Small intestine (tissue), 16 donors: Measurements from ENCODE around the gene TMEM164. TPM values are rescaled to one million over a fixed set of nuclear protein-coding genes. Genes with fewer than 3 reads are reported as not detected.

Experiments
- DNase-seq, 2 donors: peaks; one replicate each; pipeline versions ENCODE4 v3.0.0 to v3.0.0-alpha.2; 2013
- FAIRE-seq: peaks from 2 replicates; lab custom pipeline; 2012; peaks lifted over from hg19 to GRCh38; lab: Jason Lieb, UNC
- H3K27ac ChIP-seq, 3 donors: one replicate each; pipeline ENCODE4 v1.5.1; 2013; ENCODE audit warnings: low read length in 2 of 3, mild to moderate bottlenecking in 2 of 3, control low read depth in 1 of 3, inconsistent platforms in 1 of 3, low read depth in 1 of 3, moderate library complexity in 1 of 3
- H3K27me3 ChIP-seq, 3 donors: one replicate each; pipeline ENCODE4 v1.6.1; 2013; ENCODE audit warnings: low read length in 3 of 3, inconsistent platforms in 1 of 3; ENCODE audit not compliant: control insufficient read depth in 3 of 3, insufficient read depth in 3 of 3
- H3K36me3 ChIP-seq, 3 donors: one replicate each; pipeline ENCODE4 v1.6.1; 2013; ENCODE audit warnings: low read length in 3 of 3, inconsistent platforms in 1 of 3, low read depth in 1 of 3, mild to moderate bottlenecking in 1 of 3, moderate library complexity in 1 of 3; ENCODE audit not compliant: control insufficient read depth in 3 of 3, insufficient read depth in 2 of 3
- H3K4me1 ChIP-seq, 3 donors: one replicate each; pipeline ENCODE4 v1.6.1; 2013; ENCODE audit warnings: low read length in 2 of 3, inconsistent platforms in 1 of 3, low read depth in 1 of 3, mild to moderate bottlenecking in 1 of 3, moderate library complexity in 1 of 3; ENCODE audit not compliant: control insufficient read depth in 3 of 3, insufficient read depth in 2 of 3
- H3K4me3 ChIP-seq, 3 donors: one replicate each; pipeline ENCODE4 v1.5.1; 2013; ENCODE audit warnings: low read length in 3 of 3, control low read depth in 1 of 3, inconsistent platforms in 1 of 3, low read depth in 1 of 3, mild to moderate bottlenecking in 1 of 3, moderate library complexity in 1 of 3
- H3K9me3 ChIP-seq, 2 donors: one replicate each; pipeline ENCODE4 v1.6.1; 2013; ENCODE audit warnings: low read depth in 1 of 2, low read length in 1 of 2; ENCODE audit not compliant: control insufficient read depth in 2 of 2, insufficient read depth in 1 of 2
- WGBS, 3 donors: extraction: QIAGEN DNeasy Blood & Tissue Kit; methylation state at CpG; one replicate each; pipeline ENCODE4 v1.1.7; 2013; 5-methylcytosine and 5-hydroxymethylcytosine counted together
- long read RNA-seq, 10 donors: transcript quantifications; one replicate each; lab custom pipeline, GENCODE V29; 2026
- polyA plus RNA-seq, 4 donors: library from polyadenylated mRNA; stranded (reverse) in 3 of 4; unstranded in 1 of 4; fragments of 200-250 nt in 3 of 4; fragments of 120-200 nt in 1 of 4; gene quantifications; one replicate each; pipeline versions ENCODE4 v1.2.1 to v1.2.3, GENCODE V29; 2013
- donor health status: healthy with polysubstance abuse.
- donor health status: control.
- donor health status: control.
- donor health status: Bipolar disorder and iron deficiency.
- donor health status: healthy.

The TMEM164 gene
- 10 to 100 TPM; 17.0 to 64.6 (median 22.2) TPM for polyA plus RNA-seq
- long read RNA-seq, donor 1, full-length matches to known transcripts = 10 of 20 reads
- long read RNA-seq, donor 1, partial matches to known transcripts = 10 of 20 reads
- long read RNA-seq, donor 1, other reads (novel, unspliced or antisense) = 0 of 20 reads
- long read RNA-seq, donor 2 = 0 reads
- long read RNA-seq, donor 3, full-length matches to known transcripts = 2 of 2 reads
- long read RNA-seq, donor 3, partial matches to known transcripts = 0 of 2 reads
- long read RNA-seq, donor 3, other reads (novel, unspliced or antisense) = 0 of 2 reads
- long read RNA-seq, donor 4, full-length matches to known transcripts = 1 of 1 reads
- long read RNA-seq, donor 4, partial matches to known transcripts = 0 of 1 reads
- long read RNA-seq, donor 4, other reads (novel, unspliced or antisense) = 0 of 1 reads
- long read RNA-seq, donor 5, partial matches to known transcripts = 12 of 12 reads
- long read RNA-seq, donor 5, other reads (novel, unspliced or antisense) = 0 of 12 reads
- long read RNA-seq, donor 6, full-length matches to known transcripts = 1 of 1 reads
- long read RNA-seq, donor 6, partial matches to known transcripts = 0 of 1 reads
- long read RNA-seq, donor 6, other reads (novel, unspliced or antisense) = 0 of 1 reads
- long read RNA-seq, donor 7, full-length matches to known transcripts = 4 of 4 reads
- long read RNA-seq, donor 7, partial matches to known transcripts = 0 of 4 reads
- long read RNA-seq, donor 7, other reads (novel, unspliced or antisense) = 0 of 4 reads
- long read RNA-seq, donor 8 = 0 reads
- long read RNA-seq, donor 9, full-length matches to known transcripts = 1 of 1 reads
- long read RNA-seq, donor 9, partial matches to known transcripts = 0 of 1 reads
- long read RNA-seq, donor 9, other reads (novel, unspliced or antisense) = 0 of 1 reads
- long read RNA-seq, donor 10, full-length matches to known transcripts = 4 of 4 reads
- long read RNA-seq, donor 10, partial matches to known transcripts = 0 of 4 reads
- long read RNA-seq, donor 10, other reads (novel, unspliced or antisense) = 0 of 4 reads

- peak within 1 kb of the TSS; percentile 88 to 90 (median 89) for H3K27ac ChIP-seq
- no peak for FAIRE-seq
Measured at GRCh38 chrX:110002300-110003166, at the start of gene TMEM164. Gene TMEM164 (plus strand): TSS chrX:110003114. CDS start chrX:110003775, 661 bp downstream.

GRCh38 chrX:109954333-109954732, 48.6 kb upstream of the TMEM164 start:
- Histone ChIP-seq H3K36me3 (no peaks in the 10 kb centered on the region), H3K27ac (no peak overlapping the region), H3K4me3 (no peak overlapping the region), H3K9me3 (no peaks in the 10 kb centered on the region), H3K4me1 (no peaks in the 10 kb centered on the region), H3K27me3 (no peaks in the 10 kb centered on the region)
- DNase-seq (no peak), FAIRE-seq (no peak)
- 65 to 88% (median 74%) methylated on average over 2 of the region's 2 CpGs for WGBS, 3 donors

More at GRCh38 chrX:110002300-110003166, at the start of gene TMEM164:
- 1 to 37% (median 13%) methylated on average over 26 to 78 of the region's 83 CpGs for WGBS, 3 donors
- Histone ChIP-seq H3K36me3 (peaks cover 0 to 7% (median 0%) of the 10 kb centered on the region in 3 donors), H3K27me3 (no peaks in the 10 kb centered on the region), H3K4me1 (peaks cover 0 to 17% (median 15%) of the 10 kb centered on the region in 3 donors), H3K9me3 (no peaks in the 10 kb centered on the region), H3K4me3 (peak within 1 kb of the TSS; percentile 61 to 85 (median 64))
- DNase-seq = peak; percentile 80 to 88

- H3K4me1 ChIP-seq = no peaks in the 10 kb centered on the region
- FAIRE-seq = no peak
- 35 to 56% (median 38%) methylated on average over 1 of the region's 1 CpG for WGBS, 3 donors
- H3K27ac ChIP-seq = no peak overlapping the region
- no peaks in the 10 kb centered on the region for H3K27me3 ChIP-seq
- no peak overlapping the region for H3K4me3 ChIP-seq
- no peaks in the 10 kb centered on the region for H3K36me3 ChIP-seq
- no peak for DNase-seq
- no peaks in the 10 kb centered on the region for H3K9me3 ChIP-seq
Measured at GRCh38 chrX:109954955-109955354, 48.0 kb upstream of the TMEM164 start.

GRCh38 chrX:109958266-109958665, 44.6 kb upstream of the TMEM164 start:
- Histone ChIP-seq H3K9me3 (no peaks in the 10 kb centered on the region), H3K36me3 (no peaks in the 10 kb centered on the region), H3K4me1 (no peaks in the 10 kb centered on the region), H3K27ac (no peak overlapping the region), H3K27me3 (no peaks in the 10 kb centered on the region), H3K4me3 (no peak overlapping the region)
- no peak for FAIRE-seq
- no peak for DNase-seq

GRCh38 chrX:109959356-109959871, 43.5 kb upstream of the TMEM164 start:
- Histone ChIP-seq H3K4me3 (no peak overlapping the region), H3K9me3 (no peaks in the 10 kb centered on the region), H3K36me3 (no peaks in the 10 kb centered on the region), H3K27me3 (no peaks in the 10 kb centered on the region), H3K27ac (no peak overlapping the region), H3K4me1 (no peaks in the 10 kb centered on the region)
- DNase-seq (no peak), FAIRE-seq (no peak)

GRCh38 chrX:109964390-109964789, 38.5 kb upstream of the TMEM164 start:
- no peaks in the 10 kb centered on the region for H3K27me3 ChIP-seq
- H3K27ac ChIP-seq = no peak overlapping the region
- no peaks in the 10 kb centered on the region for H3K4me1 ChIP-seq
- FAIRE-seq = no peak
- no peak for DNase-seq
- no peak overlapping the region for H3K4me3 ChIP-seq
- H3K9me3 ChIP-seq = no peaks in the 10 kb centered on the region
- 46 to 65% (median 53%) methylated on average over 2 of the region's 2 CpGs for WGBS, 3 donors
- H3K36me3 ChIP-seq = no peaks in the 10 kb centered on the region

GRCh38 chrX:109966246-109966645, 36.7 kb upstream of the TMEM164 start:
- Histone ChIP-seq H3K27me3 (no peaks in the 10 kb centered on the region), H3K27ac (no peak overlapping the region), H3K36me3 (no peaks in the 10 kb centered on the region), H3K4me1 (no peaks in the 10 kb centered on the region), H3K9me3 (no peaks in the 10 kb centered on the region), H3K4me3 (no peak overlapping the region)
- FAIRE-seq (no peak), DNase-seq (no peak)
- 61 to 91% (median 70%) methylated on average over 1 of the region's 1 CpG for WGBS, 3 donors
